Adrenal gland (tissue), 5 donors: ENCODE measurements around the gene OPCML.

Experiments
- POLR2A ChIP-seq, 2 donors: fragments of 450-650 bp; IDR thresholded peaks; one replicate each; pipeline ENCODE4 v1.6.1; 2017; ENCODE audit warnings: antibody characterized with exemption in 2 of 2, mild to moderate bottlenecking in 2 of 2, moderate library complexity in 1 of 2
- TF ChIP-seq, protein P1 (sequence below), 6 experiments: fragments of 450-650 bp in 4 of 6; fragments of 200-600 bp in 2 of 6; sonication (generic) in 1 of 6; IDR thresholded peaks; 1 replicate in 5 of 6; 2 replicates in 1 of 6; pipeline versions ENCODE4 v1.5.1 to v1.8.0; 2016 to 2021; ENCODE audit warnings: antibody characterized with exemption in 6 of 6, mild to moderate bottlenecking in 2 of 6, moderate library complexity in 1 of 6
- donor health status: DM: no; HTN: no; CAD: no.

- TF ChIP-seq, protein P1, sequence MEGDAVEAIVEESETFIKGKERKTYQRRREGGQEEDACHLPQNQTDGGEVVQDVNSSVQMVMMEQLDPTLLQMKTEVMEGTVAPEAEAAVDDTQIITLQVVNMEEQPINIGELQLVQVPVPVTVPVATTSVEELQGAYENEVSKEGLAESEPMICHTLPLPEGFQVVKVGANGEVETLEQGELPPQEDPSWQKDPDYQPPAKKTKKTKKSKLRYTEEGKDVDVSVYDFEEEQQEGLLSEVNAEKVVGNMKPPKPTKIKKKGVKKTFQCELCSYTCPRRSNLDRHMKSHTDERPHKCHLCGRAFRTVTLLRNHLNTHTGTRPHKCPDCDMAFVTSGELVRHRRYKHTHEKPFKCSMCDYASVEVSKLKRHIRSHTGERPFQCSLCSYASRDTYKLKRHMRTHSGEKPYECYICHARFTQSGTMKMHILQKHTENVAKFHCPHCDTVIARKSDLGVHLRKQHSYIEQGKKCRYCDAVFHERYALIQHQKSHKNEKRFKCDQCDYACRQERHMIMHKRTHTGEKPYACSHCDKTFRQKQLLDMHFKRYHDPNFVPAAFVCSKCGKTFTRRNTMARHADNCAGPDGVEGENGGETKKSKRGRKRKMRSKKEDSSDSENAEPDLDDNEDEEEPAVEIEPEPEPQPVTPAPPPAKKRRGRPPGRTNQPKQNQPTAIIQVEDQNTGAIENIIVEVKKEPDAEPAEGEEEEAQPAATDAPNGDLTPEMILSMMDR (IDR thresholded peaks at IDR 0.05): no peak
- no peak for TF ChIP-seq POLR2A (IDR thresholded peaks at IDR 0.05)
These were observed 674.1 kb downstream of the OPCML start for GRCh38 chr11:132858223-132858622.
